GM12872 (cell line): ENCODE measurements around the gene THUMPD3.

Experiments used
- CTCF ChIP-seq: IDR thresholded peaks from 3 replicates; pipeline ENCODE4 v1.5.1; 2011; ENCODE audit warnings: low read depth, mild to moderate bottlenecking, low read length, moderate library complexity; ENCODE audit not compliant: insufficient read depth

Gene THUMPD3

GRCh38 chr3:9405756-9406155 is 42.9 kb downstream of the THUMPD3 start:
- no peak for TF ChIP-seq CTCF

DNA sequence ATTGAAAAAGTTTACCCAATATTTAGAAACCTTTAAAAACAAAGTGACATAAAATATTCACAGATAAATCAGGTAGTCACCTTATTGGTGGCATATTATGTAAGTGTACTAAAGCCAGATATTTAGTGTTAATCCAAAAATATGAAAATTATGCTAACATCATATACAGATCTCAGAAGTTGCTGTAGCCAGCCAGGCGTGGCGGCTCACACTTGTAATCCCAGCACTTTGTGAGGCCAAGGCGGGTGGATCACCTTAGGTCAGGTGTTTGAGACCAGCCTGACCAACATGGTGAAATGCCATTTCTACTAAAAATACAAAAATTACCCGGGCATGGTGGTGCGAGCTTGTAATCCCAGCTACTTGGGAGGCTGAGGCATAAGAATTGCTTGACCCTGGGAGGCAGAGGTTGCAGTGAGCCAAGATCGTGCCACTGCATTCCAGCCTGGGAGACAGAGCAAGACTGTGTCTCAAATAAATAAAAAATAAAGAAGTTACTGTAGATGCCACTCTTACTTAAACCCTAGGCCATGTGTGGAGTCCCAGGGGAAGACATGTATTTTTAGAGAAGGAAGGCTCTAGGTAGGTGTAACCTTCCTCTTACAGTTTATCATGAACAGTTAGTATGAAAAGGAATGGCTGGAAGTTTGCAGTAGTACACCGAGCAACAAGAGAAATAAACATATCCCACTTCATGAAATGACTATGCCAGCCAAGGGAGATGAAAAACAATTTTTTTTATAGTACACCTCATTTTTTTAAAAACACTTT is 44.2 kb downstream of the THUMPD3 start:
- TF ChIP-seq CTCF, result no peak

DNA sequence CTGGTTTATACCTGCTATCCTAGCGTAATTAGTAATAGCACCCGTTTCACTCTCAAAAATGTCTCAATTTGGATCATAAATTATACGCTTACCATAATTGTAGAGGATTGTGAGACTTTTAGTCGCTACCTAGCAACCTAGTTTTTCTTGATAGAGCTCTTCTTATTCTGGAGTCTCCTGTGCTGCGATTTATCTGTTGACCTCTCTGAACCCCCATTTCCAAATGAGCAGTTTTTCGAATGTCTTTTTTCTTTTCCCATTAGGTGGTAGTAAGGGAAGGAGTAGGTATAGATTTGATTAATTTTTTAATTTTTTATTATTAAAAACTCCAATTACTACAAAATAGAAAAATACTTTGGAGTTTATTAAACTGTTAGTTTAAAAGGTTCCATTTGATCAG is 45.2 kb downstream of the THUMPD3 start:
- no peak for TF ChIP-seq CTCF

- TF ChIP-seq CTCF, result no peak
These were observed 45.7 kb downstream of the THUMPD3 start for GRCh38 chr3:9408546-9408945.

GRCh38 chr3:9409981-9410854 is 47.4 kb downstream of the THUMPD3 start:
- TF ChIP-seq CTCF, result no peak

GRCh38 chr3:9411302-9411701 is 48.4 kb downstream of the THUMPD3 start:
- no peak for TF ChIP-seq CTCF

- no peak for TF ChIP-seq CTCF
These were observed 49.4 kb downstream of the THUMPD3 start for GRCh38 chr3:9412293-9412692.
